ENCODE data around the gene UBTD1.

DNA sequence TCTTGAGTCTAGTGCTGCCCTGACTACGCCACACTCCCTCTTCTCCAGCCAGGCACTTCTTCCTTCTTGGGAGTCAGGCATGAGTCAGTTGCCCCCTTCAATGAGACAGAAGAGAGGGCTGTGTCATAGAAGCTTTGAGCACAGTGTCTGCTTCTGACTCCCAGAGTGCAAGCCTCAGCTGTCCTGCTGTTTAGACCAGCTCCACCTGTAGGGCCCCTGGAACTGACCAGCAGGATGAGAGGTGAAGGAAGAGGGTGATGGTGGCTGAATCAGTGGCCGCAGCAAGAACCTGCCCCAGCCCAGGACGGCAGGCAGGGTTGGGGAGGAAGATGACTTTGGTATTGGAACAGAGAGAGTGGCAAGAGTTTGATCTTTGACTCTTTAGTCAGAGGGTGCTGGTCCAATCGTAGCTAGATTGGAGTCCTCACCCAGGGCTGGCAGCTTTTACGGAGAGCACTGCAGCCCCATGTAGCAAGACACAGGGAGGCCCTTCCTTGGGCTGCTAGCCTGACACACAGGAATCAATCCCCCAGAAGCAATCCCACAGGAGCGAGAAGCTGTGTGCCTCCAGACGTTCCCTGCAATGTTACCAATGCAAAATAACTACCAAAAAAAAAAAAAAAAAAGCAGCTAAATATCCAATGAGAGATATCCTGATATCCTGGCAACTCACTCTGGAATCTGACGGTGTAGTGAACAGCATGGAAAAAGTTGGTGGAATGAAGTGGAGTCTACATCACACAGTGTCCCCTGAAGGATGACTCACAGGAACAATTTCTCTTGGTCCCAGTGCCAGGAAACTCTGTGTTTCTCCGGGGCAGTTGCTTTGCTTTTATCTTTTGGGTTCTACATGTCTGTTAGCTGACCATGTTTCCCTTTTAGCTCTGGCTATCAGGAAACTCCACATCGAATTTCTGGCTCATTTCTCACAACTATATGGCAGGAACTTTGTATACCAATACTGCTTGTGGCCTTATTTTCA lies 97.7 kb downstream of the UBTD1 start:
- TF ChIP-seq EZH2 (IDR thresholded peaks at IDR 0.05; ENCODE audit: borderline replicate concordance, low read length) (no peak), CTCF (conservative IDR thresholded peaks at IDR 0.05 in 1 of 2, IDR thresholded peaks at IDR 0.05 in 1 of 2; ENCODE audit: extremely low read depth in 1 of 2, insufficient read depth in 1 of 2, low read depth in 1 of 2, low read length in 2 of 2) (no peak)

Data from mammary epithelial cell (primary cell).